Globus pallidus (tissue), 1 donor: ENCODE results near the gene GUCY2C.

ENCODE experiments used
- DNase-seq: peaks from one replicate; pipeline ENCODE4 v3.0.0-alpha.2; 2015; ENCODE audit warnings: low spot score

The GUCY2C gene

GRCh38 chr12:14619741-14620501 lies 76.5 kb downstream of the GUCY2C start:
- DNase-seq = no peak

- peak; percentile 44 for DNase-seq
Observed at GRCh38 chr12:14618983-14619382, 77.4 kb downstream of the GUCY2C start.

GRCh38 chr12:14614704-14615121 lies 81.7 kb downstream of the GUCY2C start:
- no peak for DNase-seq

GRCh38 chr12:14613718-14614117 lies 82.7 kb downstream of the GUCY2C start:
- DNase-seq = peak; percentile 31

GRCh38 chr12:14612898-14613445 lies 83.4 kb downstream of the GUCY2C start:
- DNase-seq = no peak

- no peak for DNase-seq
Observed at GRCh38 chr12:14612250-14612649, 84.1 kb downstream of the GUCY2C start.

- no peak for DNase-seq
Observed at GRCh38 chr12:14611640-14612203, 84.7 kb downstream of the GUCY2C start.

- no peak for DNase-seq
Observed at GRCh38 chr12:14607568-14607967, 88.8 kb downstream of the GUCY2C start.

GRCh38 chr12:14605401-14605989 lies 90.9 kb downstream of the GUCY2C start:
- no peak for DNase-seq

- DNase-seq = no peak
Observed at GRCh38 chr12:14601692-14602478, 94.5 kb downstream of the GUCY2C start.

- no peak for DNase-seq
Observed at GRCh38 chr12:14597480-14597879, 98.9 kb downstream of the GUCY2C start.

- no peak for DNase-seq
Observed at GRCh38 chr12:14591719-14592118, 104.7 kb downstream of the GUCY2C start.

- DNase-seq = no peak
Observed at GRCh38 chr12:14589169-14590004, 107.0 kb downstream of the GUCY2C start.

- DNase-seq = no peak
Observed at GRCh38 chr12:14588571-14588970, 107.8 kb downstream of the GUCY2C start.

- DNase-seq = no peak
Observed at GRCh38 chr12:14578646-14579045, 117.8 kb downstream of the GUCY2C start.

DNA sequence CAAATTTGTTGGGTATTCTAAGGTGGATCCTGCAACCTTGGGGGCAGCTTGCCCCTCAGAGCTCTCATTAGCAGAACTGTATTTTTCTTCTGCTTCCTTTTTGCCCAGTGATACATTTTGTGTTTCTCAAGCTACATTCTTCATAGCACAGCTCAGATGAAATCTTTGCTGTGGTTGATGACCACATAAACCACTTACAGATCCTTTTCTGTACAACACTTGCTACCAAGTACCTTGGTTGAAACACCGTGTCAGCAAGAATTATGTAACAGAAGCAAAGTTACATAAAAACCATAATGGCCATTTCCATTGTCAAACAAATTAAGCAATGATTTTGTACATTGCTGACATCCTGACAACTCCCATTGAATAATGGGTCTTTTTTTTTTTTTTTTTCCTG lies 119.1 kb downstream of the GUCY2C start:
- no peak for DNase-seq

- DNase-seq = no peak
Observed at GRCh38 chr12:14576896-14577295, 119.5 kb downstream of the GUCY2C start.

GRCh38 chr12:14575585-14575984 lies 120.8 kb downstream of the GUCY2C start:
- DNase-seq = no peak

GRCh38 chr12:14573118-14573517 lies 123.3 kb downstream of the GUCY2C start:
- DNase-seq = no peak

- no peak for DNase-seq
Observed at GRCh38 chr12:14572401-14572800, 124.0 kb downstream of the GUCY2C start.

DNA sequence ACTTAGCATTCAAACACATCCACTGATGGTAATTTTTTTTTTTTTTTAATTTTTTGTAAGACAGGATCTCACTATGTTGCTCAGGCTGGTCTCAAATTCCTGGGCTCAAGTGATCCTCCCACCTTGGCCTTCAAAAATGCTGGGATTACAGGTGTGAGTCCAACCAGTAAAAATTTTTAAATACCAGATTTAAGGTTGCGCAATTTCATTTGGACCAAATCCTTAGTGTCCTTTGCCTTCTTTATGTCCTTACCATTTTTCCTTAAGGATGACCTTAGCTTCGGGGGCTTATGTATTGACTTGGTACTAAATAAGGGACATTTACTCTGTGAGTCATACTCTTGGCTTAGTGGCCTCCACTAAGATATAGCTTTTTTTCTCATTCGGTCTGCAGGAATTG lies 124.6 kb downstream of the GUCY2C start:
- no peak for DNase-seq
